A549 (cell line): Measurements from ENCODE around the gene TMEM154. TPM values are rescaled to one million over a fixed set of nuclear protein-coding genes. Genes with fewer than 3 reads are reported as not detected.

ENCODE experiments used
- ATAC-seq, 2 experiments: fragments of 200-7000 bp in 1 of 2; fragments of >200 bp in 1 of 2; cut with Nextera tagmentation in 1 of 2; cut with Tn5 transposase in 1 of 2; 3 replicates each; pipeline versions ENCODE4 v1.8.0 to v1.9.1; 2018 to 2020; ENCODE audit warnings: mild to moderate bottlenecking in 1 of 2, moderate library complexity in 1 of 2
- CTCF ChIA-PET: fragments of 300-600 bp; sonication (Branson Sonifier 250); formaldehyde crosslinking; extraction: SDS; loops from one replicate; lab custom pipeline; 2021; ENCODE audit warnings: antibody characterized with exemption, inconsistent platforms; lab: Yijun Ruan, JAX
- POLR2A ChIA-PET: fragments of 350-600 bp; formaldehyde crosslinking; extraction: SDS; loops from one replicate; lab custom pipeline; 2021; ENCODE audit warnings: antibody characterized with exemption, inconsistent platforms; lab: Yijun Ruan, JAX
- DNase-seq, 2 experiments: peaks; one replicate each; pipeline versions ENCODE4 v3.0.0 to v3.0.0-alpha.2; 2011 to 2016; ENCODE audit warnings: low read depth in 1 of 2, low spot score in 1 of 2
- FAIRE-seq: peaks from 2 replicates; lab custom pipeline; 2011; peaks lifted over from hg19 to GRCh38; lab: Jason Lieb, UNC
- H3K27ac ChIP-seq, 2 experiments: fragments of >200 bp; sonication (Bioruptor Twin); formaldehyde crosslinking; 3 replicates each; pipeline ENCODE4 v1.5.1; 2016 to 2017
- H3K4me1 ChIP-seq: fragments of >200 bp; sonication (Bioruptor Twin); formaldehyde crosslinking; 3 replicates; pipeline ENCODE4 v1.6.1; 2016
- H3K4me2 ChIP-seq: fragments of >200 bp; sonication (Bioruptor Twin); formaldehyde crosslinking; 3 replicates; pipeline ENCODE4 v1.6.1; 2016
- H3K4me3 ChIP-seq: fragments of >200 bp; sonication (Bioruptor Twin); formaldehyde crosslinking; 3 replicates; pipeline ENCODE4 v1.5.1; 2016
- H3K9me3 ChIP-seq: fragments of >200 bp; sonication (Bioruptor Twin); formaldehyde crosslinking; 3 replicates; pipeline ENCODE4 v1.6.1; 2016
- CEBPB ChIP-seq, 2 experiments: fragments of >200 bp in 1 of 2; sonication (Bioruptor Twin) in 1 of 2; formaldehyde crosslinking in 1 of 2; IDR thresholded peaks; 2 replicates each; pipeline ENCODE4 v1.6.1; 2012 to 2016
- CHD2 ChIP-seq: fragments of 150-350 bp; IDR thresholded peaks from 2 replicates; pipeline ENCODE4 v1.6.1; 2014; ENCODE audit warnings: low read length; ENCODE audit not compliant: partially characterized antibody
- CHD4 ChIP-seq: fragments of 200-600 bp; sonication (generic); IDR thresholded peaks from 2 replicates; pipeline ENCODE4 v1.6.1; 2016; ENCODE audit warnings: antibody characterized with exemption, mild to moderate bottlenecking, borderline replicate concordance
- CTCF ChIP-seq: fragments of >200 bp; sonication (Bioruptor Twin); formaldehyde crosslinking; IDR thresholded peaks from 3 replicates; pipeline ENCODE4 v1.5.1; 2016
- FOSL2 ChIP-seq, 2 experiments: fragments of 450-650 bp in 1 of 2; fragments of >200 bp in 1 of 2; sonication (Bioruptor Twin) in 1 of 2; formaldehyde crosslinking; IDR thresholded peaks; 2 replicates each; pipeline versions ENCODE4 v1.5.0 to v1.6.1; 2016 to 2020; ENCODE audit warnings: mild to moderate bottlenecking in 1 of 2, moderate library complexity in 1 of 2
- FOXS1 ChIP-seq: fragments of 250-450 bp; sonication (Bioruptor Pico); IDR thresholded peaks from 2 replicates; pipeline ENCODE4 v1.5.0; 2020; ENCODE audit warnings: mild to moderate bottlenecking, moderate library complexity
- GATA3 ChIP-seq: IDR thresholded peaks from 2 replicates; pipeline ENCODE4 v1.6.1; 2012; ENCODE audit warnings: borderline replicate concordance
- HDAC2 ChIP-seq: fragments of 200-600 bp; sonication (generic); IDR thresholded peaks from 2 replicates; pipeline ENCODE4 v1.6.1; 2016
- HOXB13 ChIP-seq: fragments of 250-450 bp; sonication (Bioruptor Pico); IDR thresholded peaks from 2 replicates; pipeline ENCODE4 v1.5.0; 2020; ENCODE audit warnings: low read depth, mild to moderate bottlenecking, moderate library complexity
- JUNB ChIP-seq: fragments of >200 bp; sonication (Bioruptor Twin); formaldehyde crosslinking; IDR thresholded peaks from 2 replicates; pipeline ENCODE4 v1.6.1; 2016
- KDM5A ChIP-seq: fragments of 200-600 bp; sonication (generic); IDR thresholded peaks from 2 replicates; pipeline ENCODE4 v1.6.1; 2016; ENCODE audit warnings: antibody characterized with exemption, mild to moderate bottlenecking
- MAFK ChIP-seq: fragments of 450-650 bp; IDR thresholded peaks from 2 replicates; pipeline ENCODE4 v1.6.1; 2014; ENCODE audit not compliant: partially characterized antibody
- NFE2L2 ChIP-seq: fragments of 150-350 bp; conservative IDR thresholded peaks from 2 replicates; pipeline ENCODE4 v1.6.1; 2014; ENCODE audit warnings: low read length
- NPAS2 ChIP-seq: fragments of 250-450 bp; sonication (Bioruptor Pico); IDR thresholded peaks from 2 replicates; pipeline ENCODE4 v1.8.0; 2022; ENCODE audit warnings: mild to moderate bottlenecking, moderate library complexity, borderline replicate concordance
- PBX3 ChIP-seq: IDR thresholded peaks from 2 replicates; pipeline ENCODE4 v1.6.1; 2012
- RNF2 ChIP-seq: fragments of 200-600 bp; sonication (generic); IDR thresholded peaks from 2 replicates; pipeline ENCODE4 v1.6.1; 2016; ENCODE audit warnings: low read depth, mild to moderate bottlenecking, antibody characterized with exemption, moderate library complexity, borderline replicate concordance
- TP53 ChIP-seq: fragments of 250-450 bp; sonication (Bioruptor Pico); IDR thresholded peaks from 2 replicates; pipeline ENCODE4 v1.5.0; 2021; ENCODE audit warnings: mild to moderate bottlenecking, moderate library complexity
- ZFP36 ChIP-seq: fragments of 450-650 bp; IDR thresholded peaks from 2 replicates; pipeline ENCODE4 v1.6.1; 2014; ENCODE audit warnings: borderline replicate concordance; ENCODE audit not compliant: partially characterized antibody
- ZSCAN20 ChIP-seq: fragments of 250-450 bp; sonication (Bioruptor Pico); IDR thresholded peaks from 2 replicates; pipeline ENCODE4 v1.8.0; 2022; ENCODE audit warnings: mild to moderate bottlenecking, moderate library complexity
- WGBS: methylation state at CpG from one replicate; pipeline ENCODE4 v1.1.6; 2017; ENCODE audit errors: missing lambda C conversion rate; 5-methylcytosine and 5-hydroxymethylcytosine counted together
- polyA plus RNA-seq, 4 experiments: library from polyadenylated mRNA; depleted of rRNA in 3 of 4; stranded (reverse); fragments of >200 nt; fragmentation: RNase III in 1 of 4; extraction: RNeasy Plus Mini Kit Qiagen cat#74134 plus additional on column Dnase treatment in 1 of 4; gene quantifications; 2 replicates in 3 of 4; 3 replicates in 1 of 4; pipeline ENCODE4 v1.2.3, GENCODE V29; 2011 to 2017

The TMEM154 gene
- polyA plus RNA-seq, 2 of the 4 experiments (the other 2 are of a cell fraction), result 0.05 to 0.31 TPM

GRCh38 chr4:152588869-152589268, 90.9 kb downstream of the TMEM154 start:
- Histone ChIP-seq H3K4me1 (no peaks in the 10 kb centered on the region), H3K9me3 (no peaks in the 10 kb centered on the region)

GRCh38 chr4:152587127-152587526, 92.7 kb downstream of the TMEM154 start:
- no peak for ATAC-seq
- no peaks in the 10 kb centered on the region for H3K9me3 ChIP-seq
- WGBS, result 87% methylated on average over 2 of the region's 3 CpGs
- ChIA-PET CTCF (no interaction called here), POLR2A (no interaction called here)
- TF ChIP-seq PBX3 (no peak), KDM5A (no peak)
- H3K4me3 ChIP-seq, result no peak overlapping the region
- H3K4me1 ChIP-seq, result no peaks in the 10 kb centered on the region
- FAIRE-seq, result no peak
- no peak overlapping the region for H3K27ac ChIP-seq
- H3K4me2 ChIP-seq, result no peak overlapping the region
- DNase-seq, result no peak

More at GRCh38 chr4:152588869-152589268, 90.9 kb downstream of the TMEM154 start:
- FAIRE-seq (no peak), DNase-seq (no peak), ATAC-seq (no peak)
- CTCF ChIA-PET, result no interaction called here
- TF ChIP-seq CEBPB (IDR thresholded peaks at IDR 0.05), result peak; percentile 63 to 68
- no peak for TF ChIP-seq CHD2
- TF ChIP-seq FOSL2 (IDR thresholded peaks at IDR 0.05), result no peak
- TF ChIP-seq FOSL2 (CRISPR knock-in tag; IDR thresholded peaks at IDR 0.05), result no peak
- no peak for TF ChIP-seq NPAS2 (CRISPR knock-in tag)
- no peak for TF ChIP-seq HDAC2
- H3K4me3 ChIP-seq, result no peak overlapping the region
- no peak overlapping the region for H3K27ac ChIP-seq
- 86% methylated on average over 4 of the region's 4 CpGs for WGBS
- H3K4me2 ChIP-seq, result no peak overlapping the region
- POLR2A ChIA-PET, result no interaction called here

- WGBS, result 61% methylated on average over 2 of the region's 2 CpGs
- CTCF ChIA-PET, result no interaction called here
- no peak overlapping the region for H3K27ac ChIP-seq
- POLR2A ChIA-PET, result no interaction called here
- H3K4me2 ChIP-seq, result no peak overlapping the region
- FAIRE-seq (no peak), ATAC-seq (no peak), DNase-seq (no peak)
- no peak for TF ChIP-seq MAFK
- TF ChIP-seq GATA3, result no peak
- no peak for TF ChIP-seq ZSCAN20 (CRISPR knock-in tag)
- TF ChIP-seq HOXB13 (CRISPR knock-in tag), result no peak
- TF ChIP-seq TP53, result no peak
- TF ChIP-seq RNF2, result no peak
- no peaks in the 10 kb centered on the region for H3K4me1 ChIP-seq
- H3K9me3 ChIP-seq, result no peaks in the 10 kb centered on the region
- H3K4me3 ChIP-seq, result no peak overlapping the region
Observed at GRCh38 chr4:152586668-152587067, 93.1 kb downstream of the TMEM154 start.

- no peak for TF ChIP-seq NFE2L2
- TF ChIP-seq KDM5A, result no peak
- no peak for TF ChIP-seq ZSCAN20 (CRISPR knock-in tag)
- no peak for TF ChIP-seq CHD4
- TF ChIP-seq CTCF, result no peak
- no peak for TF ChIP-seq FOXS1 (CRISPR knock-in tag)
- no peak for TF ChIP-seq JUNB
- no peak for TF ChIP-seq ZFP36
- CTCF ChIA-PET, result no interaction called here
- no peak overlapping the region for H3K4me2 ChIP-seq
- no peaks in the 10 kb centered on the region for H3K4me1 ChIP-seq
- H3K27ac ChIP-seq, result no peak overlapping the region
- FAIRE-seq (no peak), DNase-seq (no peak), ATAC-seq (no peak)
- POLR2A ChIA-PET, result no interaction called here
- H3K9me3 ChIP-seq, result no peaks in the 10 kb centered on the region
- H3K4me3 ChIP-seq, result no peak overlapping the region
- 73% methylated on average over 7 of the region's 7 CpGs for WGBS
Observed at GRCh38 chr4:152585023-152585441, 94.8 kb downstream of the TMEM154 start.
